Fibroblast of lung (primary cell): Measurements from ENCODE around the gene PALLD.

ENCODE experiments used
- CTCF ChIP-seq, 2 donors: IDR thresholded peaks in 1 of 2; conservative IDR thresholded peaks in 1 of 2; 1 replicate in 1 of 2; 2 replicates in 1 of 2; pipeline ENCODE4 v1.5.1; 2011 to 2012; ENCODE audit warnings: low read length in 2 of 2, control low read depth in 1 of 2, inconsistent platforms in 1 of 2, low read depth in 1 of 2, mild to moderate bottlenecking in 1 of 2
- EZH2 ChIP-seq: IDR thresholded peaks from 2 replicates; pipeline ENCODE4 v1.5.1; 2012; ENCODE audit warnings: low read length, control low read depth, mild to moderate bottlenecking; ENCODE audit errors: missing control alignments

- no peak for TF ChIP-seq CTCF (conservative IDR thresholded peaks at IDR 0.05 in 1 of 2, IDR thresholded peaks at IDR 0.05 in 1 of 2; ENCODE audit: low read depth in 1 of 2, low read length in 2 of 2)
- no peak for TF ChIP-seq EZH2
Measured at GRCh38 chr4:168453146-168453545, 43.7 kb upstream of the PALLD start.
